Suprapubic skin (tissue), 4 donors: ENCODE measurements around the gene POR.

Source experiments
- POLR2A ChIP-seq, 2 donors: fragments of 450-650 bp; IDR thresholded peaks; one replicate each; pipeline ENCODE4 v1.6.1; 2017; ENCODE audit warnings: antibody characterized with exemption in 2 of 2, mild to moderate bottlenecking in 2 of 2, moderate library complexity in 2 of 2
- POLR2AphosphoS5 ChIP-seq, 3 donors: sonication (generic); formaldehyde crosslinking; IDR thresholded peaks; one replicate each; pipeline ENCODE4 v1.6.1; 2017; ENCODE audit warnings: antibody characterized with exemption in 3 of 3
- TF ChIP-seq, protein P1 (sequence below), 2 donors: fragments of 200-600 bp in 1 of 2; fragments of 450-650 bp in 1 of 2; sonication (generic) in 1 of 2; IDR thresholded peaks; one replicate each; pipeline ENCODE4 v1.5.1; 2016 to 2019; ENCODE audit warnings: antibody characterized with exemption in 2 of 2, mild to moderate bottlenecking in 1 of 2, moderate library complexity in 1 of 2

DNA sequence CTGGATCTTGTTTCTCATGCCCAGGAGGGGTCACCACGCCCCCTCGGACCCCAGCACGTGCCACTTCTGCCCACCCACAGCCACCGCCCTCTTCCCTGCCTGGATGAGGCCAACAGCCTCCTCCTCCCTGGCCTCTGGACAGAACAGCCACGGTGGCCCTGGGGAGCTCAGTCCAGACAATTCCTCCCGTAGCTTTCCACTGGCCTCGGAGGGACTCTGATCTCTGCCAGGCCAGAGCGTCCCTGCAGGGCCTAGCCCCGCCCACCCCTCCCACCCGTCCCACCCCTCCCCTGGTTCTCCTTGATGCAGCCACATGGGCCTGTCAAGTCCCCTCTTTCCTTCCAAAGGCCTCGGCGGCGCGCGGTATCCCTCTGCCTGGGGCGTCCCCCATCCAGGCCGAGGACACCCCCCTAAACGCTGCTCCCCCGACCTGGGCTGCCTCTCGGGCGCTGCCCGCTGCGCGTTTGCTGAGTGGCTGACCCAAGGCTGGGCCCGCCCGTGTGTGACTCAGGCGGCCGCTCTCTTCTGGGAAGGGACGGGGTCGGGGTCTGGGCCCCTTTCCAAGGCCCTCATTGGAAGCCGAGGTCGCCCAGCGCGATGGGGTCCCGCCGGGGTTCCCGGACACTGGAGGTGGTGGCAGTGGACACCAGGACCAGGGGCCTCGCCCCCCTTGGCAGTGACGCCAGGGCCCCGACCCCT, 78.9 kb downstream of the POR start:
- no peak for TF ChIP-seq POLR2AphosphoS5 (IDR thresholded peaks at IDR 0.05)
- TF ChIP-seq, protein P1, sequence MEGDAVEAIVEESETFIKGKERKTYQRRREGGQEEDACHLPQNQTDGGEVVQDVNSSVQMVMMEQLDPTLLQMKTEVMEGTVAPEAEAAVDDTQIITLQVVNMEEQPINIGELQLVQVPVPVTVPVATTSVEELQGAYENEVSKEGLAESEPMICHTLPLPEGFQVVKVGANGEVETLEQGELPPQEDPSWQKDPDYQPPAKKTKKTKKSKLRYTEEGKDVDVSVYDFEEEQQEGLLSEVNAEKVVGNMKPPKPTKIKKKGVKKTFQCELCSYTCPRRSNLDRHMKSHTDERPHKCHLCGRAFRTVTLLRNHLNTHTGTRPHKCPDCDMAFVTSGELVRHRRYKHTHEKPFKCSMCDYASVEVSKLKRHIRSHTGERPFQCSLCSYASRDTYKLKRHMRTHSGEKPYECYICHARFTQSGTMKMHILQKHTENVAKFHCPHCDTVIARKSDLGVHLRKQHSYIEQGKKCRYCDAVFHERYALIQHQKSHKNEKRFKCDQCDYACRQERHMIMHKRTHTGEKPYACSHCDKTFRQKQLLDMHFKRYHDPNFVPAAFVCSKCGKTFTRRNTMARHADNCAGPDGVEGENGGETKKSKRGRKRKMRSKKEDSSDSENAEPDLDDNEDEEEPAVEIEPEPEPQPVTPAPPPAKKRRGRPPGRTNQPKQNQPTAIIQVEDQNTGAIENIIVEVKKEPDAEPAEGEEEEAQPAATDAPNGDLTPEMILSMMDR (IDR thresholded peaks at IDR 0.05), result no peak
- TF ChIP-seq POLR2A (IDR thresholded peaks at IDR 0.05), result no peak
